Measurements from ENCODE around the gene KLK7. TPM values are rescaled to one million over a fixed set of nuclear protein-coding genes. Genes with fewer than 3 reads are reported as not detected.

KLK7 gene
- total RNA-seq, 1 experiment from 2014 or later, result 0.66 TPM

DNA sequence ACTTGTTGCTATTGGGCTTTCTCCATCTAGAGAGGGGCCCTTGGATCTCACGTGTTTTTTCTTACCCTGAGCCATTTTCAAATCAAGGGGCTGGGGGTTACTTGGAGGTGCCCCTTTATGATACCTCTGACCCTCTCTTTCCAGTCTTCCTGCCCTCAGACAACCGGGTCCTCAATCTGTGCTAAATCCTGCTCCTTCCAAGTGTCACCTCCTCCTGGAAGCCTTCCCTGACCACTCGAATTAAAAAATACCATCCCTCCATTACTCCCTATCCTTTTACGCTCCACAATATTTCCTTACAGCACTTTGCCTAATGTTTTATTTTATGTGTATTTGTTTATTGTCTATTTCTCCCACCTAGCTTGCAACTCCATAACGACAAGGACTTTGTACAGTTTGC lies 14.3 kb upstream of the KLK7 start:
- no peak overlapping the region for H3K27ac Mint-ChIP-seq
- H3K36me3 Mint-ChIP-seq, result 0 out of 2 replicates have a peak, but pooled peaks cover 3% of the 10 kb centered on the region
- TF ChIP-seq, protein P1, sequence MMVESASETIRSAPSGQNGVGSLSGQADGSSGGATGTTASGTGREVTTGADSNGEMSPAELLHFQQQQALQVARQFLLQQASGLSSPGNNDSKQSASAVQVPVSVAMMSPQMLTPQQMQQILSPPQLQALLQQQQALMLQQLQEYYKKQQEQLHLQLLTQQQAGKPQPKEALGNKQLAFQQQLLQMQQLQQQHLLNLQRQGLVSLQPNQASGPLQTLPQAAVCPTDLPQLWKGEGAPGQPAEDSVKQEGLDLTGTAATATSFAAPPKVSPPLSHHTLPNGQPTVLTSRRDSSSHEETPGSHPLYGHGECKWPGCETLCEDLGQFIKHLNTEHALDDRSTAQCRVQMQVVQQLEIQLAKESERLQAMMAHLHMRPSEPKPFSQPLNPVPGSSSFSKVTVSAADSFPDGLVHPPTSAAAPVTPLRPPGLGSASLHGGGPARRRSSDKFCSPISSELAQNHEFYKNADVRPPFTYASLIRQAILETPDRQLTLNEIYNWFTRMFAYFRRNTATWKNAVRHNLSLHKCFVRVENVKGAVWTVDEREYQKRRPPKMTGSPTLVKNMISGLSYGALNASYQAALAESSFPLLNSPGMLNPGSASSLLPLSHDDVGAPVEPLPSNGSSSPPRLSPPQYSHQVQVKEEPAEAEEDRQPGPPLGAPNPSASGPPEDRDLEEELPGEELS (CRISPR knock-in tag; IDR thresholded peaks at IDR 0.05), result no peak
- TF ChIP-seq, protein P2, sequence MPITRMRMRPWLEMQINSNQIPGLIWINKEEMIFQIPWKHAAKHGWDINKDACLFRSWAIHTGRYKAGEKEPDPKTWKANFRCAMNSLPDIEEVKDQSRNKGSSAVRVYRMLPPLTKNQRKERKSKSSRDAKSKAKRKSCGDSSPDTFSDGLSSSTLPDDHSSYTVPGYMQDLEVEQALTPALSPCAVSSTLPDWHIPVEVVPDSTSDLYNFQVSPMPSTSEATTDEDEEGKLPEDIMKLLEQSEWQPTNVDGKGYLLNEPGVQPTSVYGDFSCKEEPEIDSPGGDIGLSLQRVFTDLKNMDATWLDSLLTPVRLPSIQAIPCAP (CRISPR knock-in tag; IDR thresholded peaks at IDR 0.05), result no peak
- TF ChIP-seq ZNF671 (CRISPR knock-in tag; IDR thresholded peaks at IDR 0.05), result no peak
- no peak for TF ChIP-seq NR1H2 (CRISPR knock-in tag; IDR thresholded peaks at IDR 0.05)
- TF ChIP-seq, protein P3, sequence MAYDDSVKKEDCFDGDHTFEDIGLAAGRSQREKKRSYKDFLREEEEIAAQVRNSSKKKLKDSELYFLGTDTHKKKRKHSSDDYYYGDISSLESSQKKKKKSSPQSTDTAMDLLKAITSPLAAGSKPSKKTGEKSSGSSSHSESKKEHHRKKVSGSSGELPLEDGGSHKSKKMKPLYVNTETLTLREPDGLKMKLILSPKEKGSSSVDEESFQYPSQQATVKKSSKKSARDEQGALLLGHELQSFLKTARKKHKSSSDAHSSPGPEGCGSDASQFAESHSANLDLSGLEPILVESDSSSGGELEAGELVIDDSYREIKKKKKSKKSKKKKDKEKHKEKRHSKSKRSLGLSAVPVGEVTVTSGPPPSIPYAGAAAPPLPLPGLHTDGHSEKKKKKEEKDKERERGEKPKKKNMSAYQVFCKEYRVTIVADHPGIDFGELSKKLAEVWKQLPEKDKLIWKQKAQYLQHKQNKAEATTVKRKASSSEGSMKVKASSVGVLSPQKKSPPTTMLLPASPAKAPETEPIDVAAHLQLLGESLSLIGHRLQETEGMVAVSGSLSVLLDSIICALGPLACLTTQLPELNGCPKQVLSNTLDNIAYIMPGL (CRISPR knock-in tag; IDR thresholded peaks at IDR 0.05), result no peak
- no peak for TF ChIP-seq MXD4 (CRISPR knock-in tag; IDR thresholded peaks at IDR 0.05; ENCODE audit: borderline replicate concordance)
- TF ChIP-seq, protein P4, sequence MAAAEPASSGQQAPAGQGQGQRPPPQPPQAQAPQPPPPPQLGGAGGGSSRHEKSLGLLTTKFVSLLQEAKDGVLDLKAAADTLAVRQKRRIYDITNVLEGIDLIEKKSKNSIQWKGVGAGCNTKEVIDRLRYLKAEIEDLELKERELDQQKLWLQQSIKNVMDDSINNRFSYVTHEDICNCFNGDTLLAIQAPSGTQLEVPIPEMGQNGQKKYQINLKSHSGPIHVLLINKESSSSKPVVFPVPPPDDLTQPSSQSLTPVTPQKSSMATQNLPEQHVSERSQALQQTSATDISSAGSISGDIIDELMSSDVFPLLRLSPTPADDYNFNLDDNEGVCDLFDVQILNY (CRISPR knock-in tag; IDR thresholded peaks at IDR 0.05), result no peak
- TF ChIP-seq EMX1 (CRISPR knock-in tag; IDR thresholded peaks at IDR 0.05), result no peak
- TF ChIP-seq, protein P5, sequence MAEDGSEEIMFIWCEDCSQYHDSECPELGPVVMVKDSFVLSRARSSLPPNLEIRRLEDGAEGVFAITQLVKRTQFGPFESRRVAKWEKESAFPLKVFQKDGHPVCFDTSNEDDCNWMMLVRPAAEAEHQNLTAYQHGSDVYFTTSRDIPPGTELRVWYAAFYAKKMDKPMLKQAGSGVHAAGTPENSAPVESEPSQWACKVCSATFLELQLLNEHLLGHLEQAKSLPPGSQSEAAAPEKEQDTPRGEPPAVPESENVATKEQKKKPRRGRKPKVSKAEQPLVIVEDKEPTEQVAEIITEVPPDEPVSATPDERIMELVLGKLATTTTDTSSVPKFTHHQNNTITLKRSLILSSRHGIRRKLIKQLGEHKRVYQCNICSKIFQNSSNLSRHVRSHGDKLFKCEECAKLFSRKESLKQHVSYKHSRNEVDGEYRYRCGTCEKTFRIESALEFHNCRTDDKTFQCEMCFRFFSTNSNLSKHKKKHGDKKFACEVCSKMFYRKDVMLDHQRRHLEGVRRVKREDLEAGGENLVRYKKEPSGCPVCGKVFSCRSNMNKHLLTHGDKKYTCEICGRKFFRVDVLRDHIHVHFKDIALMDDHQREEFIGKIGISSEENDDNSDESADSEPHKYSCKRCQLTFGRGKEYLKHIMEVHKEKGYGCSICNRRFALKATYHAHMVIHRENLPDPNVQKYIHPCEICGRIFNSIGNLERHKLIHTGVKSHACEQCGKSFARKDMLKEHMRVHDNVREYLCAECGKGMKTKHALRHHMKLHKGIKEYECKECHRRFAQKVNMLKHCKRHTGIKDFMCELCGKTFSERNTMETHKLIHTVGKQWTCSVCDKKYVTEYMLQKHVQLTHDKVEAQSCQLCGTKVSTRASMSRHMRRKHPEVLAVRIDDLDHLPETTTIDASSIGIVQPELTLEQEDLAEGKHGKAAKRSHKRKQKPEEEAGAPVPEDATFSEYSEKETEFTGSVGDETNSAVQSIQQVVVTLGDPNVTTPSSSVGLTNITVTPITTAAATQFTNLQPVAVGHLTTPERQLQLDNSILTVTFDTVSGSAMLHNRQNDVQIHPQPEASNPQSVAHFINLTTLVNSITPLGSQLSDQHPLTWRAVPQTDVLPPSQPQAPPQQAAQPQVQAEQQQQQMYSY (CRISPR knock-in tag; IDR thresholded peaks at IDR 0.05), result no peak
- TF ChIP-seq, protein P6, sequence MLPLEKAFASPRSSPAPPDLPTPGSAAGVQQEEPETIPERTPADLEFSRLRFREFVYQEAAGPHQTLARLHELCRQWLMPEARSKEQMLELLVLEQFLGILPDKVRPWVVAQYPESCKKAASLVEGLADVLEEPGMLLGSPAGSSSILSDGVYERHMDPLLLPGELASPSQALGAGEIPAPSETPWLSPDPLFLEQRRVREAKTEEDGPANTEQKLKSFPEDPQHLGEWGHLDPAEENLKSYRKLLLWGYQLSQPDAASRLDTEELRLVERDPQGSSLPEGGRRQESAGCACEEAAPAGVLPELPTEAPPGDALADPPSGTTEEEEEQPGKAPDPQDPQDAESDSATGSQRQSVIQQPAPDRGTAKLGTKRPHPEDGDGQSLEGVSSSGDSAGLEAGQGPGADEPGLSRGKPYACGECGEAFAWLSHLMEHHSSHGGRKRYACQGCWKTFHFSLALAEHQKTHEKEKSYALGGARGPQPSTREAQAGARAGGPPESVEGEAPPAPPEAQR (CRISPR knock-in tag; IDR thresholded peaks at IDR 0.05), result no peak
- TF ChIP-seq TP53 (CRISPR knock-in tag; IDR thresholded peaks at IDR 0.05), result no peak
- TF ChIP-seq, protein P7, sequence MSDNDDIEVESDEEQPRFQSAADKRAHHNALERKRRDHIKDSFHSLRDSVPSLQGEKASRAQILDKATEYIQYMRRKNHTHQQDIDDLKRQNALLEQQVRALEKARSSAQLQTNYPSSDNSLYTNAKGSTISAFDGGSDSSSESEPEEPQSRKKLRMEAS (CRISPR knock-in tag; IDR thresholded peaks at IDR 0.05), result no peak
- TF ChIP-seq, protein P8, sequence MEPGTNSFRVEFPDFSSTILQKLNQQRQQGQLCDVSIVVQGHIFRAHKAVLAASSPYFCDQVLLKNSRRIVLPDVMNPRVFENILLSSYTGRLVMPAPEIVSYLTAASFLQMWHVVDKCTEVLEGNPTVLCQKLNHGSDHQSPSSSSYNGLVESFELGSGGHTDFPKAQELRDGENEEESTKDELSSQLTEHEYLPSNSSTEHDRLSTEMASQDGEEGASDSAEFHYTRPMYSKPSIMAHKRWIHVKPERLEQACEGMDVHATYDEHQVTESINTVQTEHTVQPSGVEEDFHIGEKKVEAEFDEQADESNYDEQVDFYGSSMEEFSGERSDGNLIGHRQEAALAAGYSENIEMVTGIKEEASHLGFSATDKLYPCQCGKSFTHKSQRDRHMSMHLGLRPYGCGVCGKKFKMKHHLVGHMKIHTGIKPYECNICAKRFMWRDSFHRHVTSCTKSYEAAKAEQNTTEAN (CRISPR knock-in tag; IDR thresholded peaks at IDR 0.05), result no peak
- TF ChIP-seq, protein P9, sequence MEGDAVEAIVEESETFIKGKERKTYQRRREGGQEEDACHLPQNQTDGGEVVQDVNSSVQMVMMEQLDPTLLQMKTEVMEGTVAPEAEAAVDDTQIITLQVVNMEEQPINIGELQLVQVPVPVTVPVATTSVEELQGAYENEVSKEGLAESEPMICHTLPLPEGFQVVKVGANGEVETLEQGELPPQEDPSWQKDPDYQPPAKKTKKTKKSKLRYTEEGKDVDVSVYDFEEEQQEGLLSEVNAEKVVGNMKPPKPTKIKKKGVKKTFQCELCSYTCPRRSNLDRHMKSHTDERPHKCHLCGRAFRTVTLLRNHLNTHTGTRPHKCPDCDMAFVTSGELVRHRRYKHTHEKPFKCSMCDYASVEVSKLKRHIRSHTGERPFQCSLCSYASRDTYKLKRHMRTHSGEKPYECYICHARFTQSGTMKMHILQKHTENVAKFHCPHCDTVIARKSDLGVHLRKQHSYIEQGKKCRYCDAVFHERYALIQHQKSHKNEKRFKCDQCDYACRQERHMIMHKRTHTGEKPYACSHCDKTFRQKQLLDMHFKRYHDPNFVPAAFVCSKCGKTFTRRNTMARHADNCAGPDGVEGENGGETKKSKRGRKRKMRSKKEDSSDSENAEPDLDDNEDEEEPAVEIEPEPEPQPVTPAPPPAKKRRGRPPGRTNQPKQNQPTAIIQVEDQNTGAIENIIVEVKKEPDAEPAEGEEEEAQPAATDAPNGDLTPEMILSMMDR (IDR thresholded peaks at IDR 0.05), result no peak
- TF ChIP-seq, protein P10, sequence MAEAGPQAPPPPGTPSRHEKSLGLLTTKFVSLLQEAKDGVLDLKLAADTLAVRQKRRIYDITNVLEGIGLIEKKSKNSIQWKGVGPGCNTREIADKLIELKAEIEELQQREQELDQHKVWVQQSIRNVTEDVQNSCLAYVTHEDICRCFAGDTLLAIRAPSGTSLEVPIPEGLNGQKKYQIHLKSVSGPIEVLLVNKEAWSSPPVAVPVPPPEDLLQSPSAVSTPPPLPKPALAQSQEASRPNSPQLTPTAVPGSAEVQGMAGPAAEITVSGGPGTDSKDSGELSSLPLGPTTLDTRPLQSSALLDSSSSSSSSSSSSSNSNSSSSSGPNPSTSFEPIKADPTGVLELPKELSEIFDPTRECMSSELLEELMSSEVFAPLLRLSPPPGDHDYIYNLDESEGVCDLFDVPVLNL (CRISPR knock-in tag; IDR thresholded peaks at IDR 0.05; ENCODE audit: borderline replicate concordance, low read depth), result no peak
- ChIA-PET POLR2A (no interaction called here), CTCF (interaction anchor here (0.6 to 2.1 kb wide), 2 partner anchors 19 to 23 kb away, joined by 3 to 7 read pairs; no protein-coding TSS in a partner anchor)
- ATAC-seq (no peak), DNase-seq (ENCODE audit: low spot score) (no peak)
- peaks cover 10% of the 10 kb centered on the region for H3K9me3 Mint-ChIP-seq
- H3K27me3 Mint-ChIP-seq (ENCODE audit: low read depth), result peaks cover 45% of the 10 kb centered on the region
- H3K4me3 Mint-ChIP-seq, result no peak overlapping the region
- peaks cover 24% of the 10 kb centered on the region for H3K4me1 Mint-ChIP-seq

Data from WTC11 (cell line).